ENCODE data around the gene POLR1H.
"Not testable (repeated sequence)": the region's sequence is repeated elsewhere in the genome, so short reads cannot be mapped to it uniquely, and the experiment has no call there.

Gene POLR1H

GRCh38 chr6:30061092-30061857, at the start of gene POLR1H:
TSS of gene POLR1H (plus strand) at chr6:30061265. CDS start at chr6:30061525, 260 bp downstream.
- peaks cover 20% of the 10 kb centered on the region for H3K36me3 Mint-ChIP-seq (ENCODE audit: low read depth)
- peak within 1 kb of the TSS; percentile 96 to 98 (median 97) for H3K4me3 Mint-ChIP-seq
- H3K9me3 Mint-ChIP-seq: no peaks in the 10 kb centered on the region
- TF ChIP-seq CTCF (IDR thresholded peaks at IDR 0.05; ENCODE audit: unreplicated experiment in 3 of 3): no peak
- H3K27me3 Mint-ChIP-seq (ENCODE audit: low read depth): peaks cover 3% of the 10 kb centered on the region
- peaks cover 31% of the 10 kb centered on the region for H3K4me1 Mint-ChIP-seq
- H3K27ac Mint-ChIP-seq: peak within 1 kb of the TSS; percentile 86 to 99 (median 98)

GRCh38 chr6:30013291-30013922, 47.7 kb upstream of the POLR1H start:
- H3K27ac Mint-ChIP-seq: no peak overlapping the region
- H3K9me3 Mint-ChIP-seq: no peaks in the 10 kb centered on the region
- H3K4me1 Mint-ChIP-seq: peaks cover 5% of the 10 kb centered on the region
- peaks cover 28% of the 10 kb centered on the region for H3K27me3 Mint-ChIP-seq (ENCODE audit: low read depth)
- no peak overlapping the region for H3K4me3 Mint-ChIP-seq
- peaks cover 14% of the 10 kb centered on the region for H3K36me3 Mint-ChIP-seq (ENCODE audit: low read depth)
- peak; percentile 73 to 86 (median 81) for TF ChIP-seq CTCF (IDR thresholded peaks at IDR 0.05; ENCODE audit: unreplicated experiment in 3 of 3)

- no peaks in the 10 kb centered on the region for H3K9me3 Mint-ChIP-seq
- no peak overlapping the region for H3K27ac Mint-ChIP-seq
- H3K27me3 Mint-ChIP-seq (ENCODE audit: low read depth): no peaks in the 10 kb centered on the region
- no peak for TF ChIP-seq CTCF (IDR thresholded peaks at IDR 0.05; ENCODE audit: unreplicated experiment in 3 of 3)
- no peak overlapping the region for H3K4me3 Mint-ChIP-seq
- H3K36me3 Mint-ChIP-seq (ENCODE audit: low read depth): peaks cover 5% of the 10 kb centered on the region
- no peaks in the 10 kb centered on the region for H3K4me1 Mint-ChIP-seq
Measured at GRCh38 chr6:30019819-30020218, 41.2 kb upstream of the POLR1H start.

- Mint-ChIP-seq H3K4me3 (no peak overlapping the region), H3K27me3 (ENCODE audit: low read depth) (no peaks in the 10 kb centered on the region), H3K9me3 (no peaks in the 10 kb centered on the region), H3K4me1 (no peaks in the 10 kb centered on the region), H3K36me3 (ENCODE audit: low read depth) (peaks cover 5% of the 10 kb centered on the region), H3K27ac (no peak overlapping the region)
- no peak for TF ChIP-seq CTCF (IDR thresholded peaks at IDR 0.05; ENCODE audit: unreplicated experiment in 3 of 3)
Measured at GRCh38 chr6:30020626-30021025, 40.4 kb upstream of the POLR1H start.

GRCh38 chr6:30022189-30022588, 38.9 kb upstream of the POLR1H start:
- TF ChIP-seq CTCF (IDR thresholded peaks at IDR 0.05; ENCODE audit: unreplicated experiment in 3 of 3): no peak
- no peaks in the 10 kb centered on the region for H3K4me1 Mint-ChIP-seq
- no peaks in the 10 kb centered on the region for H3K9me3 Mint-ChIP-seq
- H3K4me3 Mint-ChIP-seq: no peak overlapping the region
- H3K27ac Mint-ChIP-seq: no peak overlapping the region
- peaks cover 5% of the 10 kb centered on the region for H3K36me3 Mint-ChIP-seq (ENCODE audit: low read depth)
- H3K27me3 Mint-ChIP-seq (ENCODE audit: low read depth): no peaks in the 10 kb centered on the region

- H3K27ac Mint-ChIP-seq; H3K27me3 Mint-ChIP-seq (ENCODE audit: low read depth); H3K9me3 Mint-ChIP-seq; H3K36me3 Mint-ChIP-seq (ENCODE audit: low read depth); H3K4me1 Mint-ChIP-seq; H3K4me3 Mint-ChIP-seq: not testable (repeated sequence)
Measured at GRCh38 chr6:30022712-30023111, 38.4 kb upstream of the POLR1H start.

All from nephron (organoid).